HUDEP-2 (cell line): Measurements from ENCODE around the gene USPL1.
A peak's percentile ranks its signal among the peaks of the same experiment; 100 is the strongest.

ENCODE experiments used
- DNase-seq, 76 experiments: peaks; one replicate each; lab custom pipeline; 2025; ENCODE audit not compliant: unreplicated experiment in 76 of 76; lab: John Stamatoyannopoulos, UW

The USPL1 gene

GRCh38 chr13:30652746-30653386 is 35.1 kb downstream of the USPL1 start:
- DNase-seq: no peak

GRCh38 chr13:30654430-30654829 is 36.7 kb downstream of the USPL1 start:
- peak in 13 of 76 experiments; percentile 1 to 58 (median 17) for DNase-seq

- no peak for DNase-seq
These were observed 38.5 kb downstream of the USPL1 start for GRCh38 chr13:30656178-30656577.

- no peak for DNase-seq
These were observed 42.3 kb downstream of the USPL1 start for GRCh38 chr13:30659980-30660379.

GRCh38 chr13:30660796-30661195 is 43.1 kb downstream of the USPL1 start:
- DNase-seq: no peak

- no peak for DNase-seq
These were observed 47.1 kb downstream of the USPL1 start for GRCh38 chr13:30664689-30665275.

- DNase-seq: no peak
These were observed 47.9 kb downstream of the USPL1 start for GRCh38 chr13:30665638-30666037.

- DNase-seq: no peak
These were observed 48.4 kb downstream of the USPL1 start for GRCh38 chr13:30666113-30666512.

- DNase-seq: no peak
These were observed 49.3 kb downstream of the USPL1 start for GRCh38 chr13:30667014-30667413.

- no peak for DNase-seq
These were observed 50.6 kb downstream of the USPL1 start for GRCh38 chr13:30668312-30668711.

- peak in 1 of 76 experiments; percentile 9 for DNase-seq
These were observed 53.6 kb downstream of the USPL1 start for GRCh38 chr13:30671271-30671815.

GRCh38 chr13:30673669-30674521 is 56.2 kb downstream of the USPL1 start:
- DNase-seq: peak; percentile 20 to 98 (median 89)

GRCh38 chr13:30675717-30676116 is 58.0 kb downstream of the USPL1 start:
- no peak for DNase-seq

GRCh38 chr13:30676672-30677071 is 59.0 kb downstream of the USPL1 start:
- DNase-seq: no peak

- DNase-seq: peak in 3 of 76 experiments; percentile 2 to 3 (median 2)
These were observed 62.0 kb downstream of the USPL1 start for GRCh38 chr13:30679483-30680330.

- no peak for DNase-seq
These were observed 64.1 kb downstream of the USPL1 start for GRCh38 chr13:30681843-30682242.

GRCh38 chr13:30685320-30685859 is 67.7 kb downstream of the USPL1 start:
- DNase-seq: no peak

- no peak for DNase-seq
These were observed 68.3 kb downstream of the USPL1 start for GRCh38 chr13:30685987-30686386.

- DNase-seq: no peak
These were observed 69.9 kb downstream of the USPL1 start for GRCh38 chr13:30687601-30688000.

GRCh38 chr13:30689752-30690151 is 72.0 kb downstream of the USPL1 start:
- no peak for DNase-seq
